H1 (cell line): ENCODE data around the gene ZNF532. TPM values are rescaled to one million over a fixed set of nuclear protein-coding genes. Genes with fewer than 3 reads are reported as not detected.
A peak's percentile ranks its signal among the peaks of the same experiment; 100 is the strongest.

Source experiments
- CTCF ChIA-PET: fragments of 300-600 bp; sonication (Branson Sonifier 250); formaldehyde crosslinking; loops from one replicate; lab custom pipeline; 2021; ENCODE audit not compliant: partially characterized antibody; lab: Charles Lee
- POLR2A ChIA-PET: fragments of 300-600 bp; sonication (Branson Sonifier 250); formaldehyde crosslinking; loops from one replicate; lab custom pipeline; 2021; ENCODE audit warnings: inconsistent platforms; ENCODE audit not compliant: partially characterized antibody; lab: Charles Lee
- DNase-seq, 2 experiments: peaks; one replicate each; pipeline versions ENCODE4 v3.0.0 to v3.0.0-alpha.2; 2010 to 2022; ENCODE audit warnings: low spot score in 2 of 2, low read depth in 1 of 2, mixed read lengths in 1 of 2
- FAIRE-seq: peaks from 2 replicates; lab custom pipeline; 2011; peaks lifted over from hg19 to GRCh38; lab: Jason Lieb, UNC
- H2AFZ ChIP-seq: 2 replicates; pipeline ENCODE4 v1.8.1; 2012; ENCODE audit warnings: low read length, inconsistent platforms
- H2AK5ac ChIP-seq: 2 replicates; pipeline ENCODE4 v1.6.1; 2013; ENCODE audit warnings: low read depth, low read length
- H2BK120ac ChIP-seq: replicated peaks from 2 replicates; pipeline ENCODE3; 2013; ENCODE audit warnings: low read depth, low read length, inconsistent platforms
- H2BK12ac ChIP-seq: 2 replicates; pipeline ENCODE4 v1.6.1; 2013; ENCODE audit warnings: low read depth, low read length
- H2BK15ac ChIP-seq: 2 replicates; pipeline ENCODE4 v1.6.1; 2013; ENCODE audit warnings: low read length
- H2BK20ac ChIP-seq: 2 replicates; pipeline ENCODE4 v1.6.1; 2013; ENCODE audit warnings: low read length
- H2BK5ac ChIP-seq: 2 replicates; pipeline ENCODE4 v1.6.1; 2013; ENCODE audit warnings: low read depth, low read length
- H3K14ac ChIP-seq: 2 replicates; pipeline ENCODE4 v1.6.1; 2013; ENCODE audit warnings: inconsistent platforms; ENCODE audit not compliant: insufficient read length
- H3K18ac ChIP-seq: 2 replicates; pipeline ENCODE4 v1.6.1; 2013; ENCODE audit warnings: low read length; ENCODE audit errors: extremely low read depth
- H3K23ac ChIP-seq: 2 replicates; pipeline ENCODE4 v1.6.1; 2013; ENCODE audit warnings: inconsistent platforms; ENCODE audit not compliant: insufficient read length
- H3K23me2 ChIP-seq: 2 replicates; pipeline ENCODE4 v1.6.1; 2013; ENCODE audit warnings: low read depth, low read length
- H3K27ac ChIP-seq: 2 replicates; pipeline ENCODE4 v1.6.1; 2011; ENCODE audit warnings: low read depth, low read length, inconsistent platforms
- H3K27me3 ChIP-seq, 4 experiments: replicated peaks in 1 of 4; 1 replicate in 1 of 4; 2 replicates in 3 of 4; pipeline versions ENCODE4 v1.6.1 to v1.8.1; 2011 to 2013; ENCODE audit warnings: low read length in 3 of 4, mild to moderate bottlenecking in 3 of 4, inconsistent platforms in 2 of 4, mixed read lengths in 2 of 4, moderate library complexity in 1 of 4; ENCODE audit not compliant: control insufficient read depth in 3 of 4, insufficient read depth in 3 of 4; ENCODE audit errors: extremely low read depth in 1 of 4
- H3K36me3 ChIP-seq, 4 experiments: 2 replicates each; pipeline versions ENCODE4 v1.6.1 to v1.8.1; 2011 to 2013; ENCODE audit warnings: mild to moderate bottlenecking in 4 of 4, low read length in 3 of 4, moderate library complexity in 2 of 4, control low read depth in 1 of 4, inconsistent platforms in 1 of 4; ENCODE audit not compliant: insufficient read depth in 4 of 4, control insufficient read depth in 2 of 4
- H3K4ac ChIP-seq: replicated peaks from 2 replicates; pipeline ENCODE3; 2013; ENCODE audit warnings: low read length, low read depth, mixed read lengths, inconsistent platforms; ENCODE audit not compliant: insufficient read length
- H3K4me1 ChIP-seq, 4 experiments: replicated peaks in 1 of 4; 1 replicate in 1 of 4; 2 replicates in 3 of 4; pipeline versions ENCODE4 v1.6.1 to v1.8.1; 2011 to 2013; ENCODE audit warnings: low read length in 3 of 4, inconsistent platforms in 2 of 4, mixed read lengths in 1 of 4; ENCODE audit not compliant: insufficient read depth in 4 of 4, control insufficient read depth in 3 of 4
- H3K4me2 ChIP-seq, 2 experiments: 2 replicates each; pipeline versions ENCODE4 v1.6.1 to v1.8.1; 2011 to 2013; ENCODE audit warnings: low read depth in 2 of 2, low read length in 2 of 2, control low read depth in 1 of 2, inconsistent platforms in 1 of 2, mild to moderate bottlenecking in 1 of 2; ENCODE audit not compliant: insufficient read depth in 1 of 2
- H3K4me3 ChIP-seq, 4 experiments: fragments of 200-600, 300-600 bp in 1 of 4; sonication (generic), shearing (Covaris generic), sonication (Bioruptor Twin) in 1 of 4; 2 replicates each; pipeline versions ENCODE4 v1.5.1 to v1.8.1; 2011 to 2016; ENCODE audit warnings: low read length in 4 of 4, low read depth in 3 of 4, control low read depth in 2 of 4, inconsistent platforms in 2 of 4, mild to moderate bottlenecking in 2 of 4, mixed read lengths in 1 of 4, moderate library complexity in 1 of 4; ENCODE audit not compliant: insufficient read depth in 2 of 4; ENCODE audit errors: extremely low read depth in 1 of 4
- H3K56ac ChIP-seq: replicated peaks from 2 replicates; pipeline ENCODE3; 2013; ENCODE audit warnings: low read depth, mild to moderate bottlenecking, mixed read lengths, low read length, inconsistent platforms; ENCODE audit not compliant: insufficient read length
- H3K79me1 ChIP-seq: 2 replicates; pipeline ENCODE4 v1.6.1; 2013; ENCODE audit warnings: low read depth, low read length, control low read depth
- H3K79me2 ChIP-seq, 2 experiments: 2 replicates each; pipeline versions ENCODE4 v1.6.1 to v1.8.1; 2012 to 2013; ENCODE audit warnings: low read length in 2 of 2, mild to moderate bottlenecking in 2 of 2, inconsistent platforms in 1 of 2; ENCODE audit not compliant: insufficient read depth in 2 of 2, control insufficient read depth in 1 of 2
- H3K9ac ChIP-seq, 4 experiments: replicated peaks in 1 of 4; 1 replicate in 1 of 4; 2 replicates in 3 of 4; pipeline versions ENCODE4 v1.6.1 to v1.8.1; 2011 to 2013; ENCODE audit warnings: low read depth in 3 of 4, low read length in 3 of 4, control low read depth in 2 of 4, mild to moderate bottlenecking in 2 of 4, moderate library complexity in 2 of 4, inconsistent platforms in 1 of 4; ENCODE audit errors: extremely low read depth in 1 of 4
- H3K9me3 ChIP-seq, 2 experiments: 2 replicates each; pipeline versions ENCODE4 v1.6.1 to v1.8.1; 2012 to 2013; ENCODE audit warnings: mild to moderate bottlenecking in 2 of 2, moderate library complexity in 2 of 2, control low read depth in 1 of 2, inconsistent platforms in 1 of 2, low read depth in 1 of 2, low read length in 1 of 2, mixed read lengths in 1 of 2; ENCODE audit not compliant: insufficient read depth in 2 of 2
- H4K20me1 ChIP-seq, 2 experiments: replicated peaks in 1 of 2; 2 replicates each; pipeline versions ENCODE3 to v1.8.1; 2011 to 2013; ENCODE audit warnings: inconsistent platforms in 2 of 2, low read length in 2 of 2, mild to moderate bottlenecking in 1 of 2; ENCODE audit not compliant: insufficient read depth in 2 of 2, control insufficient read depth in 1 of 2
- H4K5ac ChIP-seq: 2 replicates; pipeline ENCODE4 v1.6.1; 2013; ENCODE audit warnings: low read length, low read depth, mixed read lengths, inconsistent platforms; ENCODE audit not compliant: insufficient read length
- H4K8ac ChIP-seq: 2 replicates; pipeline ENCODE4 v1.8.0; 2013; ENCODE audit warnings: mild to moderate bottlenecking, moderate library complexity, low read length, inconsistent platforms; ENCODE audit not compliant: insufficient read depth; ENCODE audit errors: extremely low read depth
- H4K91ac ChIP-seq: replicated peaks from 2 replicates; pipeline ENCODE3; 2013; ENCODE audit warnings: low read length, mixed read lengths, inconsistent platforms; ENCODE audit not compliant: insufficient read length
- CHD1 ChIP-seq: IDR thresholded peaks from 2 replicates; pipeline ENCODE4 v1.6.1; 2012; ENCODE audit warnings: low read depth, low read length, improper control_type of control experiment
- EZH2 ChIP-seq: fragments of 200-600 bp; sonication (generic); IDR thresholded peaks from 2 replicates; pipeline ENCODE4 v1.7.1; 2012; ENCODE audit warnings: low read depth, mild to moderate bottlenecking, moderate library complexity, low read length, inconsistent platforms; ENCODE audit not compliant: severe bottlenecking
- JUND ChIP-seq: IDR thresholded peaks from 2 replicates; pipeline ENCODE4 v1.6.1; 2011; ENCODE audit warnings: mild to moderate bottlenecking, improper control_type of control experiment, low read length
- KDM1A ChIP-seq: fragments of 200-600, 300-600 bp; sonication (generic); IDR thresholded peaks from 2 replicates; pipeline ENCODE4 v1.7.1; 2016; ENCODE audit warnings: mild to moderate bottlenecking, low read length, borderline replicate concordance
- NANOG ChIP-seq: IDR thresholded peaks from 2 replicates; pipeline ENCODE4 v1.6.1; 2011; ENCODE audit warnings: low read length, low read depth, mild to moderate bottlenecking, inconsistent platforms; ENCODE audit not compliant: insufficient read depth, poor library complexity, severe bottlenecking
- PHF8 ChIP-seq: fragments of 200-600 bp; sonication (generic); conservative IDR thresholded peaks from 2 replicates; pipeline ENCODE4 v1.7.1; 2012; ENCODE audit warnings: low read depth, mild to moderate bottlenecking, inconsistent platforms, low read length, moderate library complexity
- POLR2A ChIP-seq, 2 experiments: IDR thresholded peaks; 1 replicate in 1 of 2; 2 replicates in 1 of 2; pipeline ENCODE4 v1.6.1; 2011; ENCODE audit warnings: low read depth in 2 of 2, low read length in 2 of 2, mild to moderate bottlenecking in 2 of 2; ENCODE audit errors: control extremely low read depth in 1 of 2
- POLR2AphosphoS5 ChIP-seq: IDR thresholded peaks from 2 replicates; pipeline ENCODE4 v1.6.1; 2011; ENCODE audit warnings: low read depth, low read length
- RAD21 ChIP-seq, 2 experiments: IDR thresholded peaks in 1 of 2; conservative IDR thresholded peaks in 1 of 2; 2 replicates each; pipeline ENCODE4 v1.6.1; 2011; ENCODE audit warnings: low read depth in 2 of 2, low read length in 2 of 2, improper control_type of control experiment in 1 of 2, inconsistent platforms in 1 of 2, mild to moderate bottlenecking in 1 of 2, moderate library complexity in 1 of 2
- WGBS, 2 experiments: shearing (Covaris generic) in 1 of 2; methylation state at CpG; one replicate each; pipeline versions ENCODE4 v1.1.6 to v1.1.7; 2013 to 2015; ENCODE audit warnings: low lambda C conversion rate in 2 of 2, mixed read lengths in 2 of 2, inconsistent platforms in 1 of 2, low coverage in 1 of 2, missing lambda C conversion rate in 1 of 2; ENCODE audit not compliant: insufficient replicate concordance in 2 of 2, insufficient coverage in 1 of 2, insufficient read length in 1 of 2; ENCODE audit errors: extremely low coverage in 1 of 2, missing lambda C conversion rate in 1 of 2; 5-methylcytosine and 5-hydroxymethylcytosine counted together
- polyA plus RNA-seq, 7 experiments: library from polyadenylated mRNA; depleted of rRNA in 3 of 7; stranded (reverse) in 5 of 7; unstranded in 2 of 7; fragments of >200 nt in 5 of 7; fragments of 200-250 nt in 2 of 7; gene quantifications; 1 replicate in 5 of 7; 2 replicates in 1 of 7; 4 replicates in 1 of 7; pipeline versions ENCODE4 v1.2.1 to v1.2.3, GENCODE V29; 2011 to 2013; ENCODE audit warnings: missing spikeins in 2 of 7, mixed read lengths in 2 of 7
- total RNA-seq: library from RNA; stranded (reverse); fragmentation: NEBNext Ultra II Directional; extraction: Animal tissue kit (Norgen Biotek cat#: 25700); gene quantifications from 2 replicates; pipeline ENCODE4 v1.2.1, GENCODE V29; 2021

The ZNF532 gene
- total and polyA plus RNA-seq, 2 of the 8 experiments (the other 6 are each of a cell fraction or from before 2014, with no cell fraction given), result 143 to 240 TPM

GRCh38 chr18:58983260-58984155, 118.8 kb downstream of the ZNF532 start:
- no peak overlapping the region for H3K23ac ChIP-seq
- no peaks in the 10 kb centered on the region for H3K23me2 ChIP-seq
- H2BK15ac ChIP-seq, result no peak overlapping the region
- TF ChIP-seq EZH2 (no peak), PHF8 (no peak), POLR2AphosphoS5 (peak; percentile 61), KDM1A (no peak), NANOG (no peak), POLR2A (IDR thresholded peaks at IDR 0.05; ENCODE audit: control extremely low read depth in 1 of 2, low read depth in 2 of 2, low read length in 2 of 2) (peak in 1 of 2 experiments; percentile 61; a peak in 2 of 3 replicates), JUND (no peak), CHD1 (no peak), RAD21 (IDR thresholded peaks at IDR 0.05 in 1 of 2, conservative IDR thresholded peaks at IDR 0.05 in 1 of 2; ENCODE audit: low read depth in 2 of 2, low read length in 2 of 2) (peak in 1 of 2 experiments; percentile 7; a peak in 1 of 4 replicates)
- no peak overlapping the region for H2AK5ac ChIP-seq
- ChIA-PET POLR2A (interaction anchor here (1.2 kb wide), 1 partner anchor 15 kb away, joined by 3 read pairs; no protein-coding TSS in a partner anchor), CTCF (interaction anchor here (0.6 to 2.1 kb wide), 12 partner anchors 9 to 215 kb away, joined by 3 to 6 read pairs (median 4); no protein-coding TSS in a partner anchor)
- no peak overlapping the region for H2BK12ac ChIP-seq
- no peaks in the 10 kb centered on the region; a peak in 1 of 4 replicates for H3K79me2 ChIP-seq
- peaks cover 21 to 59% (median 49%) of the 10 kb centered on the region in 4 experiments for H3K36me3 ChIP-seq
- no peak overlapping the region for H2AFZ ChIP-seq
- no peak overlapping the region for H3K14ac ChIP-seq
- H3K27me3 ChIP-seq, result no peaks in the 10 kb centered on the region
- H3K4me2 ChIP-seq, result no peak overlapping the region
- WGBS, 2 experiments, result 94% methylated on average over 17 of the region's 17 CpGs; no CpG with 5 or more reads in 1 of the 2 experiments
- FAIRE-seq (no peak), DNase-seq (no peak)
- H2BK20ac ChIP-seq, result no peak overlapping the region
- H3K27ac ChIP-seq, result no peak overlapping the region
- H3K4me1 ChIP-seq, result no peaks in the 10 kb centered on the region
- H4K8ac ChIP-seq, result no peak overlapping the region
- H2BK5ac ChIP-seq, result no peak overlapping the region
- no peaks in the 10 kb centered on the region for H3K9me3 ChIP-seq
- no peak overlapping the region for H3K18ac ChIP-seq
- H3K4ac ChIP-seq, result no peak overlapping the region
- H3K9ac ChIP-seq, result no peak overlapping the region; a peak in 1 of 7 replicates
- no peaks in the 10 kb centered on the region for H3K79me1 ChIP-seq
- no peak overlapping the region for H3K56ac ChIP-seq
- H2BK120ac ChIP-seq, result no peak overlapping the region
- H3K4me3 ChIP-seq, result no peak overlapping the region
- H4K20me1 ChIP-seq, result peaks cover 0 to 8% of the 10 kb centered on the region in 2 experiments
- H4K91ac ChIP-seq, result no peak overlapping the region
- H4K5ac ChIP-seq, result no peak overlapping the region
